Hepatocyte (in vitro differentiated cells): ENCODE data around the gene FAF2. TPM values are rescaled to one million over a fixed set of nuclear protein-coding genes. Genes with fewer than 3 reads are reported as not detected.

ENCODE experiments used
- DNase-seq: peaks from one replicate; pipeline ENCODE4 v3.0.0-alpha.2; 2016; ENCODE audit warnings: low spot score
- H2AFZ ChIP-seq: fragments of 200-600 bp; sonication (generic); 2 replicates; pipeline ENCODE4 v1.6.0; 2016; ENCODE audit warnings: antibody characterized with exemption, mild to moderate bottlenecking
- H3K27ac ChIP-seq: fragments of 200-600 bp; sonication (generic); 2 replicates; pipeline ENCODE4 v1.5.1; 2016; ENCODE audit warnings: mild to moderate bottlenecking
- H3K27me3 ChIP-seq: fragments of 200-600 bp; sonication (generic); 2 replicates; pipeline ENCODE4 v1.6.1; 2016
- H3K36me3 ChIP-seq: fragments of 200-600 bp; sonication (generic); replicated peaks from 2 replicates; pipeline ENCODE4 v1.5.1; 2016; ENCODE audit warnings: low read depth; ENCODE audit not compliant: insufficient read depth
- H3K4me1 ChIP-seq: fragments of 200-600 bp; sonication (generic); 2 replicates; pipeline ENCODE4 v1.5.1; 2016; ENCODE audit warnings: mild to moderate bottlenecking, moderate library complexity; ENCODE audit not compliant: insufficient read depth
- H3K4me2 ChIP-seq: fragments of 200-600 bp; sonication (generic); 2 replicates; pipeline ENCODE4 v1.6.0; 2016
- H3K4me3 ChIP-seq: fragments of 200-600 bp; sonication (generic); 2 replicates; pipeline ENCODE4 v1.5.1; 2016; ENCODE audit warnings: mild to moderate bottlenecking
- H3K79me2 ChIP-seq: fragments of 200-600 bp; sonication (generic); 2 replicates; pipeline ENCODE4 v1.6.0; 2017; ENCODE audit warnings: mild to moderate bottlenecking
- H3K9me2 ChIP-seq: fragments of 200-600 bp; sonication (generic); replicated peaks from 2 replicates; pipeline ENCODE4 v1.6.0; 2017; ENCODE audit warnings: mild to moderate bottlenecking; ENCODE audit not compliant: insufficient read depth
- H3K9me3 ChIP-seq: fragments of 200-600 bp; sonication (generic); 2 replicates; pipeline ENCODE4 v1.5.1; 2016; ENCODE audit warnings: low read depth, mild to moderate bottlenecking
- H4K20me1 ChIP-seq: fragments of 200-600 bp; sonication (generic); 2 replicates; pipeline ENCODE4 v1.6.0; 2016; ENCODE audit warnings: mild to moderate bottlenecking; ENCODE audit not compliant: insufficient read depth, poor library complexity, severe bottlenecking
- CTCF ChIP-seq: fragments of 200-600 bp; sonication (generic); IDR thresholded peaks from 2 replicates; pipeline ENCODE4 v1.5.1; 2016; ENCODE audit warnings: antibody characterized with exemption, mild to moderate bottlenecking; ENCODE audit not compliant: poor library complexity
- EZH2 ChIP-seq: fragments of 200-600 bp; sonication (generic); IDR thresholded peaks from 2 replicates; pipeline ENCODE4 v1.6.1; 2016; ENCODE audit warnings: antibody characterized with exemption, mild to moderate bottlenecking, borderline replicate concordance
- EZH2phosphoT487 ChIP-seq: fragments of 200-600 bp; sonication (generic); IDR thresholded peaks from one replicate; pipeline ENCODE4 v1.6.1; 2018; ENCODE audit warnings: antibody characterized with exemption, mild to moderate bottlenecking, low read depth, moderate library complexity; ENCODE audit not compliant: unreplicated experiment, severe bottlenecking
- WGBS: methylation state at CpG from one replicate; pipeline ENCODE4 v1.1.6; 2016; ENCODE audit warnings: low lambda C conversion rate; ENCODE audit errors: missing lambda C conversion rate; 5-methylcytosine and 5-hydroxymethylcytosine counted together
- polyA plus RNA-seq: library from polyadenylated mRNA; unstranded; fragments of >200 nt; fragmentation: Nextera tagmentation; extraction: Ambion mirVana; gene quantifications from 2 replicates; pipeline ENCODE4 v1.2.1, GENCODE V29; 2016
- total RNA-seq: library from RNA; depleted of rRNA; stranded (reverse); fragments of >200 nt; gene quantifications from 2 replicates; pipeline ENCODE4 v1.2.3, GENCODE V29; 2014

Gene FAF2
- total and polyA plus RNA-seq, 2 experiments from 2014 or later, result 47.3 to 63.1 TPM

- DNase-seq, result no peak
- peaks cover 30% of the 10 kb centered on the region for H3K79me2 ChIP-seq
- H3K9me3 ChIP-seq, result no peaks in the 10 kb centered on the region
- H3K4me2 ChIP-seq, result no peak overlapping the region
- TF ChIP-seq CTCF, result no peak
- H3K27me3 ChIP-seq, result no peaks in the 10 kb centered on the region
- no peak overlapping the region for H2AFZ ChIP-seq
- no peak overlapping the region for H3K27ac ChIP-seq
- 96% methylated on average over 26 of the region's 26 CpGs for WGBS
- H3K4me1 ChIP-seq, result peaks cover 20% of the 10 kb centered on the region
- H3K4me3 ChIP-seq, result no peak overlapping the region
- no peaks in the 10 kb centered on the region for H3K9me2 ChIP-seq
- peaks cover 29% of the 10 kb centered on the region for H4K20me1 ChIP-seq
- no peaks in the 10 kb centered on the region for H3K36me3 ChIP-seq
Measured at GRCh38 chr5:176529116-176529740, 81.0 kb downstream of the FAF2 start.

- Histone ChIP-seq H3K9me2 (no peaks in the 10 kb centered on the region), H2AFZ (no peak overlapping the region), H3K4me2 (no peak overlapping the region), H4K20me1 (peaks cover 34% of the 10 kb centered on the region), H3K79me2 (peaks cover 35% of the 10 kb centered on the region), H3K36me3 (no peaks in the 10 kb centered on the region), H3K27ac (no peak overlapping the region), H3K4me3 (no peak overlapping the region), H3K9me3 (no peaks in the 10 kb centered on the region), H3K4me1 (peaks cover 25% of the 10 kb centered on the region), H3K27me3 (no peaks in the 10 kb centered on the region)
- no peak for TF ChIP-seq EZH2phosphoT487
- TF ChIP-seq CTCF, result no peak
- no peak for TF ChIP-seq EZH2
- no peak for DNase-seq
- 96% methylated on average over 9 of the region's 11 CpGs for WGBS
Measured at GRCh38 chr5:176529741-176530141, 81.6 kb downstream of the FAF2 start.

GRCh38 chr5:176530393-176530982 is 82.3 kb downstream of the FAF2 start:
- no peak for TF ChIP-seq CTCF
- no peak for TF ChIP-seq EZH2phosphoT487
- no peak for TF ChIP-seq EZH2
- 92% methylated on average over 23 of the region's 28 CpGs for WGBS
- H3K79me2 ChIP-seq, result peaks cover 42% of the 10 kb centered on the region
- H2AFZ ChIP-seq, result no peak overlapping the region
- peaks cover 42% of the 10 kb centered on the region for H4K20me1 ChIP-seq
- DNase-seq, result no peak
- H3K4me1 ChIP-seq, result peaks cover 32% of the 10 kb centered on the region
- no peak overlapping the region for H3K4me3 ChIP-seq
- H3K4me2 ChIP-seq, result no peak overlapping the region
- H3K9me2 ChIP-seq, result no peaks in the 10 kb centered on the region
- H3K27ac ChIP-seq, result no peak overlapping the region
- no peaks in the 10 kb centered on the region for H3K36me3 ChIP-seq
- no peaks in the 10 kb centered on the region for H3K27me3 ChIP-seq
- no peaks in the 10 kb centered on the region for H3K9me3 ChIP-seq
